Measurements from ENCODE around the gene KIAA1671.

DNA sequence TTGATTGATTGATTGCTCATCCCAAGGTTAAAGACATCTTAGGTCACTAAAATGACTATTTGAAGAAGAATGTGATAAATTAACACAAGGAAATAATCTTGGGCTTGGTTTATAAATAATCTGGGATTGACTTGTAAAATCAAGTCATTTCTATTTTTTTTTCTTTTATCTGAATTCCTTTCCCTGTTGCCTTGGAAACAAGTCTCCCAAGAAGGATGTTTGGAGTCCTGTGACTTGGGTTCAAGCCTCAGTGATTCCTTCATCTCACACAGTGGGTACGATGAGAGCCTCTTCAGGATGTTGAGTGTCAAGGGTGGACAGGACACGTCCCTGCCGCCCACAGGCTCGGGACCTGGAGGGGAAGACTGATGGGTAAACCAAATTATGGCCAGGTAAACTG, 149.0 kb downstream of the KIAA1671 start:
- TF ChIP-seq YY1 (IDR thresholded peaks at IDR 0.05; ENCODE audit: insufficient read depth, insufficient read length) (no peak), SUZ12 (IDR thresholded peaks at IDR 0.05; ENCODE audit: extremely low read depth, insufficient read depth, insufficient read length) (no peak)
